CD4-positive, alpha-beta T cell treated with Interferon gamma for 1 hour (primary cell): ENCODE data around the gene TMBIM1.
A peak's percentile ranks its signal among the peaks of the same experiment; 100 is the strongest.
"Not testable (repeated sequence)": the region's sequence is repeated elsewhere in the genome, so short reads cannot be mapped to it uniquely, and the experiment has no call there.

Experiments used
- DNase-seq: peaks from one replicate; pipeline ENCODE4 v3.0.0-alpha.2; 2020

TMBIM1 gene

GRCh38 chr2:218317835-218318234, 25.5 kb upstream of the TMBIM1 start:
- DNase-seq = no peak

GRCh38 chr2:218317303-218317630, 25.0 kb upstream of the TMBIM1 start:
- no peak for DNase-seq

GRCh38 chr2:218315397-218315796, 23.1 kb upstream of the TMBIM1 start:
- no peak for DNase-seq

GRCh38 chr2:218314764-218315163, 22.5 kb upstream of the TMBIM1 start:
- DNase-seq = not testable (repeated sequence)

GRCh38 chr2:218313356-218313755, 21.1 kb upstream of the TMBIM1 start:
- DNase-seq = no peak

- no peak for DNase-seq
These were observed 20.0 kb upstream of the TMBIM1 start for GRCh38 chr2:218312267-218312756.

- not testable (repeated sequence) for DNase-seq
These were observed 19.4 kb upstream of the TMBIM1 start for GRCh38 chr2:218311541-218312266.

GRCh38 chr2:218310853-218311540, 18.7 kb upstream of the TMBIM1 start:
- no peak for DNase-seq

GRCh38 chr2:218307415-218308090, 15.2 kb upstream of the TMBIM1 start:
- DNase-seq = no peak

- no peak for DNase-seq
These were observed 14.0 kb upstream of the TMBIM1 start for GRCh38 chr2:218306184-218306920.

GRCh38 chr2:218305383-218305782, 13.1 kb upstream of the TMBIM1 start:
- DNase-seq = no peak

- DNase-seq = peak; percentile 83
These were observed 9.0 kb upstream of the TMBIM1 start for GRCh38 chr2:218301176-218301819.

GRCh38 chr2:218300141-218300540, 7.8 kb upstream of the TMBIM1 start:
- DNase-seq = no peak

- no peak for DNase-seq
These were observed 6.1 kb upstream of the TMBIM1 start for GRCh38 chr2:218298314-218298875.

- DNase-seq = no peak
These were observed 4.5 kb upstream of the TMBIM1 start for GRCh38 chr2:218296847-218297246.

GRCh38 chr2:218296200-218296599, 3.9 kb upstream of the TMBIM1 start:
- no peak for DNase-seq

- DNase-seq = no peak
These were observed 2.7 kb upstream of the TMBIM1 start for GRCh38 chr2:218295029-218295428.

GRCh38 chr2:218294430-218295022, 2.2 kb upstream of the TMBIM1 start:
- DNase-seq = no peak

GRCh38 chr2:218293715-218294429, 1.6 kb upstream of the TMBIM1 start:
- no peak for DNase-seq

GRCh38 chr2:218291318-218292047, 820 bp downstream of the TMBIM1 start:
- DNase-seq = peak; percentile 34
